HG03342 (cell line): Measurements from ENCODE around the gene ZEB1.
"Not testable (repeated sequence)": the region's sequence is repeated elsewhere in the genome, so short reads cannot be mapped to it uniquely, and the experiment has no call there.

Experiments used
- ATAC-seq: cut with Tn5 transposase; IDR thresholded peaks from one replicate; pipeline ENCODE4 v1.9.1; 2021; ENCODE audit warnings: mild to moderate bottlenecking, moderate library complexity; ENCODE audit not compliant: unreplicated experiment

ZEB1 gene

GRCh38 chr10:31484431-31485135 lies 165.6 kb downstream of the ZEB1 start:
- ATAC-seq = no peak

- ATAC-seq = no peak
Observed at GRCh38 chr10:31490858-31491504, 172.0 kb downstream of the ZEB1 start.

GRCh38 chr10:31507427-31507826 lies 188.4 kb downstream of the ZEB1 start:
- no peak for ATAC-seq

GRCh38 chr10:31508234-31508633 lies 189.2 kb downstream of the ZEB1 start:
- no peak for ATAC-seq

- no peak for ATAC-seq
Observed at GRCh38 chr10:31508882-31509281, 189.9 kb downstream of the ZEB1 start.

GRCh38 chr10:31509989-31510388 lies 191.0 kb downstream of the ZEB1 start:
- ATAC-seq = no peak

GRCh38 chr10:31515116-31515515 lies 196.1 kb downstream of the ZEB1 start:
- no peak for ATAC-seq

- no peak for ATAC-seq
Observed at GRCh38 chr10:31515819-31516402, 196.9 kb downstream of the ZEB1 start.

- no peak for ATAC-seq
Observed at GRCh38 chr10:31520986-31521831, 202.2 kb downstream of the ZEB1 start.

- no peak for ATAC-seq
Observed at GRCh38 chr10:31522820-31523219, 203.8 kb downstream of the ZEB1 start.

- no peak for ATAC-seq
Observed at GRCh38 chr10:31524460-31524859, 205.4 kb downstream of the ZEB1 start.

- ATAC-seq = no peak
Observed at GRCh38 chr10:31526178-31526577, 207.2 kb downstream of the ZEB1 start.

GRCh38 chr10:31526681-31527080 lies 207.7 kb downstream of the ZEB1 start:
- no peak for ATAC-seq

GRCh38 chr10:31528831-31529230 lies 209.8 kb downstream of the ZEB1 start:
- ATAC-seq = no peak

- ATAC-seq = no peak
Observed at GRCh38 chr10:31536302-31536701, 217.3 kb downstream of the ZEB1 start.

- ATAC-seq = no peak
Observed at GRCh38 chr10:31549896-31550295, 230.9 kb downstream of the ZEB1 start.

GRCh38 chr10:31554556-31554955 lies 235.5 kb downstream of the ZEB1 start:
- no peak for ATAC-seq

- ATAC-seq = no peak
Observed at GRCh38 chr10:31557854-31558253, 238.8 kb downstream of the ZEB1 start.

GRCh38 chr10:31568252-31568861 lies 249.3 kb downstream of the ZEB1 start:
- not testable (repeated sequence) for ATAC-seq

- no peak for ATAC-seq
Observed at GRCh38 chr10:31574577-31574976, 255.6 kb downstream of the ZEB1 start.
